H1 (cell line): ENCODE data around the gene SRCIN1. TPM values are rescaled to one million over a fixed set of nuclear protein-coding genes. Genes with fewer than 3 reads are reported as not detected.
A peak's percentile ranks its signal among the peaks of the same experiment; 100 is the strongest.

Experiments
- CTCF ChIA-PET: fragments of 300-600 bp; sonication (Branson Sonifier 250); formaldehyde crosslinking; loops from one replicate; lab custom pipeline; 2021; ENCODE audit not compliant: partially characterized antibody; lab: Charles Lee
- POLR2A ChIA-PET: fragments of 300-600 bp; sonication (Branson Sonifier 250); formaldehyde crosslinking; loops from one replicate; lab custom pipeline; 2021; ENCODE audit warnings: inconsistent platforms; ENCODE audit not compliant: partially characterized antibody; lab: Charles Lee
- DNase-seq, 2 experiments: peaks; one replicate each; pipeline versions ENCODE4 v3.0.0 to v3.0.0-alpha.2; 2010 to 2022; ENCODE audit warnings: low spot score in 2 of 2, low read depth in 1 of 2, mixed read lengths in 1 of 2
- FAIRE-seq: peaks from 2 replicates; lab custom pipeline; 2011; peaks lifted over from hg19 to GRCh38; lab: Jason Lieb, UNC
- H2AFZ ChIP-seq: 2 replicates; pipeline ENCODE4 v1.8.1; 2012; ENCODE audit warnings: low read length, inconsistent platforms
- H2AK5ac ChIP-seq: 2 replicates; pipeline ENCODE4 v1.6.1; 2013; ENCODE audit warnings: low read depth, low read length
- H2BK120ac ChIP-seq: replicated peaks from 2 replicates; pipeline ENCODE3; 2013; ENCODE audit warnings: low read depth, low read length, inconsistent platforms
- H2BK12ac ChIP-seq: 2 replicates; pipeline ENCODE4 v1.6.1; 2013; ENCODE audit warnings: low read depth, low read length
- H2BK15ac ChIP-seq: 2 replicates; pipeline ENCODE4 v1.6.1; 2013; ENCODE audit warnings: low read length
- H2BK20ac ChIP-seq: 2 replicates; pipeline ENCODE4 v1.6.1; 2013; ENCODE audit warnings: low read length
- H2BK5ac ChIP-seq: 2 replicates; pipeline ENCODE4 v1.6.1; 2013; ENCODE audit warnings: low read depth, low read length
- H3K14ac ChIP-seq: 2 replicates; pipeline ENCODE4 v1.6.1; 2013; ENCODE audit warnings: inconsistent platforms; ENCODE audit not compliant: insufficient read length
- H3K18ac ChIP-seq: 2 replicates; pipeline ENCODE4 v1.6.1; 2013; ENCODE audit warnings: low read length; ENCODE audit errors: extremely low read depth
- H3K23ac ChIP-seq: 2 replicates; pipeline ENCODE4 v1.6.1; 2013; ENCODE audit warnings: inconsistent platforms; ENCODE audit not compliant: insufficient read length
- H3K23me2 ChIP-seq: 2 replicates; pipeline ENCODE4 v1.6.1; 2013; ENCODE audit warnings: low read depth, low read length
- H3K27ac ChIP-seq: 2 replicates; pipeline ENCODE4 v1.6.1; 2011; ENCODE audit warnings: low read depth, low read length, inconsistent platforms
- H3K27me3 ChIP-seq, 4 experiments: replicated peaks in 1 of 4; 1 replicate in 1 of 4; 2 replicates in 3 of 4; pipeline versions ENCODE4 v1.6.1 to v1.8.1; 2011 to 2013; ENCODE audit warnings: low read length in 3 of 4, mild to moderate bottlenecking in 3 of 4, inconsistent platforms in 2 of 4, mixed read lengths in 2 of 4, moderate library complexity in 1 of 4; ENCODE audit not compliant: control insufficient read depth in 3 of 4, insufficient read depth in 3 of 4; ENCODE audit errors: extremely low read depth in 1 of 4
- H3K36me3 ChIP-seq, 4 experiments: 2 replicates each; pipeline versions ENCODE4 v1.6.1 to v1.8.1; 2011 to 2013; ENCODE audit warnings: mild to moderate bottlenecking in 4 of 4, low read length in 3 of 4, moderate library complexity in 2 of 4, control low read depth in 1 of 4, inconsistent platforms in 1 of 4; ENCODE audit not compliant: insufficient read depth in 4 of 4, control insufficient read depth in 2 of 4
- H3K4ac ChIP-seq: replicated peaks from 2 replicates; pipeline ENCODE3; 2013; ENCODE audit warnings: low read length, low read depth, mixed read lengths, inconsistent platforms; ENCODE audit not compliant: insufficient read length
- H3K4me1 ChIP-seq, 4 experiments: replicated peaks in 1 of 4; 1 replicate in 1 of 4; 2 replicates in 3 of 4; pipeline versions ENCODE4 v1.6.1 to v1.8.1; 2011 to 2013; ENCODE audit warnings: low read length in 3 of 4, inconsistent platforms in 2 of 4, mixed read lengths in 1 of 4; ENCODE audit not compliant: insufficient read depth in 4 of 4, control insufficient read depth in 3 of 4
- H3K4me2 ChIP-seq, 2 experiments: 2 replicates each; pipeline versions ENCODE4 v1.6.1 to v1.8.1; 2011 to 2013; ENCODE audit warnings: low read depth in 2 of 2, low read length in 2 of 2, control low read depth in 1 of 2, inconsistent platforms in 1 of 2, mild to moderate bottlenecking in 1 of 2; ENCODE audit not compliant: insufficient read depth in 1 of 2
- H3K4me3 ChIP-seq, 4 experiments: fragments of 200-600, 300-600 bp in 1 of 4; sonication (generic), shearing (Covaris generic), sonication (Bioruptor Twin) in 1 of 4; 2 replicates each; pipeline versions ENCODE4 v1.5.1 to v1.8.1; 2011 to 2016; ENCODE audit warnings: low read length in 4 of 4, low read depth in 3 of 4, control low read depth in 2 of 4, inconsistent platforms in 2 of 4, mild to moderate bottlenecking in 2 of 4, mixed read lengths in 1 of 4, moderate library complexity in 1 of 4; ENCODE audit not compliant: insufficient read depth in 2 of 4; ENCODE audit errors: extremely low read depth in 1 of 4
- H3K56ac ChIP-seq: replicated peaks from 2 replicates; pipeline ENCODE3; 2013; ENCODE audit warnings: low read depth, mild to moderate bottlenecking, mixed read lengths, low read length, inconsistent platforms; ENCODE audit not compliant: insufficient read length
- H3K79me1 ChIP-seq: 2 replicates; pipeline ENCODE4 v1.6.1; 2013; ENCODE audit warnings: low read depth, low read length, control low read depth
- H3K79me2 ChIP-seq, 2 experiments: 2 replicates each; pipeline versions ENCODE4 v1.6.1 to v1.8.1; 2012 to 2013; ENCODE audit warnings: low read length in 2 of 2, mild to moderate bottlenecking in 2 of 2, inconsistent platforms in 1 of 2; ENCODE audit not compliant: insufficient read depth in 2 of 2, control insufficient read depth in 1 of 2
- H3K9ac ChIP-seq, 4 experiments: replicated peaks in 1 of 4; 1 replicate in 1 of 4; 2 replicates in 3 of 4; pipeline versions ENCODE4 v1.6.1 to v1.8.1; 2011 to 2013; ENCODE audit warnings: low read depth in 3 of 4, low read length in 3 of 4, control low read depth in 2 of 4, mild to moderate bottlenecking in 2 of 4, moderate library complexity in 2 of 4, inconsistent platforms in 1 of 4; ENCODE audit errors: extremely low read depth in 1 of 4
- H3K9me3 ChIP-seq, 2 experiments: 2 replicates each; pipeline versions ENCODE4 v1.6.1 to v1.8.1; 2012 to 2013; ENCODE audit warnings: mild to moderate bottlenecking in 2 of 2, moderate library complexity in 2 of 2, control low read depth in 1 of 2, inconsistent platforms in 1 of 2, low read depth in 1 of 2, low read length in 1 of 2, mixed read lengths in 1 of 2; ENCODE audit not compliant: insufficient read depth in 2 of 2
- H4K20me1 ChIP-seq, 2 experiments: replicated peaks in 1 of 2; 2 replicates each; pipeline versions ENCODE3 to v1.8.1; 2011 to 2013; ENCODE audit warnings: inconsistent platforms in 2 of 2, low read length in 2 of 2, mild to moderate bottlenecking in 1 of 2; ENCODE audit not compliant: insufficient read depth in 2 of 2, control insufficient read depth in 1 of 2
- H4K5ac ChIP-seq: 2 replicates; pipeline ENCODE4 v1.6.1; 2013; ENCODE audit warnings: low read length, low read depth, mixed read lengths, inconsistent platforms; ENCODE audit not compliant: insufficient read length
- H4K8ac ChIP-seq: 2 replicates; pipeline ENCODE4 v1.8.0; 2013; ENCODE audit warnings: mild to moderate bottlenecking, moderate library complexity, low read length, inconsistent platforms; ENCODE audit not compliant: insufficient read depth; ENCODE audit errors: extremely low read depth
- H4K91ac ChIP-seq: replicated peaks from 2 replicates; pipeline ENCODE3; 2013; ENCODE audit warnings: low read length, mixed read lengths, inconsistent platforms; ENCODE audit not compliant: insufficient read length
- E2F6 ChIP-seq: IDR thresholded peaks from 2 replicates; pipeline ENCODE4 v1.6.1; 2012; ENCODE audit warnings: inconsistent platforms
- GTF2F1 ChIP-seq: IDR thresholded peaks from 2 replicates; pipeline ENCODE4 v1.6.1; 2012; ENCODE audit warnings: low read depth, low read length, improper control_type of control experiment, borderline replicate concordance
- MAX ChIP-seq: IDR thresholded peaks from 2 replicates; pipeline ENCODE4 v1.6.1; 2012; ENCODE audit warnings: inconsistent platforms
- RNF2 ChIP-seq: fragments of 200-900, 300-1000 bp; sonication (generic); IDR thresholded peaks from 2 replicates; pipeline ENCODE4 v1.7.1; 2016; ENCODE audit warnings: borderline replicate concordance, low read depth, mild to moderate bottlenecking, antibody characterized with exemption, low read length; ENCODE audit not compliant: poor library complexity, severe bottlenecking; ENCODE audit errors: missing control alignments
- SIN3A ChIP-seq, 2 experiments: IDR thresholded peaks in 1 of 2; conservative IDR thresholded peaks in 1 of 2; 2 replicates each; pipeline ENCODE4 v1.6.1; 2011 to 2012; ENCODE audit warnings: low read length in 2 of 2, improper control_type of control experiment in 1 of 2, low read depth in 1 of 2, mild to moderate bottlenecking in 1 of 2
- TEAD4 ChIP-seq: IDR thresholded peaks from 2 replicates; pipeline ENCODE4 v1.6.1; 2012; ENCODE audit warnings: low read depth, low read length, inconsistent platforms, mixed read lengths
- WGBS, 2 experiments: shearing (Covaris generic) in 1 of 2; methylation state at CpG; one replicate each; pipeline versions ENCODE4 v1.1.6 to v1.1.7; 2013 to 2015; ENCODE audit warnings: low lambda C conversion rate in 2 of 2, mixed read lengths in 2 of 2, inconsistent platforms in 1 of 2, low coverage in 1 of 2, missing lambda C conversion rate in 1 of 2; ENCODE audit not compliant: insufficient replicate concordance in 2 of 2, insufficient coverage in 1 of 2, insufficient read length in 1 of 2; ENCODE audit errors: extremely low coverage in 1 of 2, missing lambda C conversion rate in 1 of 2; 5-methylcytosine and 5-hydroxymethylcytosine counted together
- polyA plus RNA-seq, 7 experiments: library from polyadenylated mRNA; depleted of rRNA in 3 of 7; stranded (reverse) in 5 of 7; unstranded in 2 of 7; fragments of >200 nt in 5 of 7; fragments of 200-250 nt in 2 of 7; gene quantifications; 1 replicate in 5 of 7; 2 replicates in 1 of 7; 4 replicates in 1 of 7; pipeline versions ENCODE4 v1.2.1 to v1.2.3, GENCODE V29; 2011 to 2013; ENCODE audit warnings: missing spikeins in 2 of 7, mixed read lengths in 2 of 7
- total RNA-seq: library from RNA; stranded (reverse); fragmentation: NEBNext Ultra II Directional; extraction: Animal tissue kit (Norgen Biotek cat#: 25700); gene quantifications from 2 replicates; pipeline ENCODE4 v1.2.1, GENCODE V29; 2021

The SRCIN1 gene
- total and polyA plus RNA-seq, 2 of the 8 experiments (the other 6 are each of a cell fraction or from before 2014, with no cell fraction given): 2.8 to 3.8 TPM

- 43% methylated on average over 9 of the region's 9 CpGs; no CpG with 5 or more reads in 1 of the 2 experiments for WGBS, 2 experiments
- no peaks in the 10 kb centered on the region for H4K20me1 ChIP-seq
- no peaks in the 10 kb centered on the region for H3K23me2 ChIP-seq
- H3K4me2 ChIP-seq: peak overlapping the region in 1 of 2 experiments; percentile 31; a peak in 2 of 4 replicates
- H3K79me1 ChIP-seq: no peaks in the 10 kb centered on the region
- no peak for FAIRE-seq
- TF ChIP-seq MAX: 0 out of 2 replicates have a peak, but pooled peaks have one; percentile 10
- TF ChIP-seq SIN3A (conservative IDR thresholded peaks at IDR 0.05 in 1 of 2, IDR thresholded peaks at IDR 0.05 in 1 of 2; ENCODE audit: low read depth in 1 of 2, low read length in 2 of 2): 0 out of 4 replicates have a peak, but pooled peaks of 1 of the 2 experiments have one; percentile 21
- TF ChIP-seq GTF2F1: no peak
- TF ChIP-seq TEAD4: peak; percentile 68
- no peak for TF ChIP-seq RNF2
- TF ChIP-seq E2F6: peak; percentile 26; the same call in 1 of the 2 replicates
- no peak overlapping the region for H3K9ac ChIP-seq
- H4K91ac ChIP-seq: no peak overlapping the region
- no peaks in the 10 kb centered on the region for H3K27me3 ChIP-seq
- H3K14ac ChIP-seq: no peak overlapping the region
- ChIA-PET POLR2A (interaction anchor here (1.0 to 1.1 kb wide), 3 partner anchors 15 to 18 kb away, joined by 3 read pairs; no protein-coding TSS in a partner anchor), CTCF (interaction anchor here (1.4 kb wide), 1 partner anchor 31 kb away, joined by 6 read pairs; no protein-coding TSS in a partner anchor)
- no peak overlapping the region for H4K5ac ChIP-seq
- H3K27ac ChIP-seq: no peak overlapping the region
- H3K4me3 ChIP-seq: no peak overlapping the region
- no peak overlapping the region for H2BK120ac ChIP-seq
- no peaks in the 10 kb centered on the region for H3K79me2 ChIP-seq
- no peaks in the 10 kb centered on the region for H3K9me3 ChIP-seq
- no peak overlapping the region for H2AFZ ChIP-seq
- H2AK5ac ChIP-seq: no peak overlapping the region
- H3K36me3 ChIP-seq: no peaks in the 10 kb centered on the region
- H3K18ac ChIP-seq: no peak overlapping the region
- no peak overlapping the region for H3K4ac ChIP-seq
- no peak overlapping the region for H2BK12ac ChIP-seq
- no peak overlapping the region for H2BK15ac ChIP-seq
- H3K4me1 ChIP-seq: peaks cover 0 to 3% (median 2%) of the 10 kb centered on the region in 4 experiments; a peak in 3 of 7 replicates
- H3K23ac ChIP-seq: no peak overlapping the region
- no peak overlapping the region for H4K8ac ChIP-seq
- H2BK20ac ChIP-seq: no peak overlapping the region
- no peak overlapping the region for H2BK5ac ChIP-seq
- no peak overlapping the region for H3K56ac ChIP-seq
- DNase-seq: peak in 1 of 2 experiments; percentile 65
Observed at GRCh38 chr17:38636054-38636453, 30.3 kb upstream of the SRCIN1 start.
